AG08395 (cell line): ENCODE results near the gene C3orf20.

Source experiments
- DNase-seq: peaks from one replicate; pipeline ENCODE4 v3.0.0; 2012; ENCODE audit warnings: mixed read lengths, low spot score

The C3orf20 gene

DNA sequence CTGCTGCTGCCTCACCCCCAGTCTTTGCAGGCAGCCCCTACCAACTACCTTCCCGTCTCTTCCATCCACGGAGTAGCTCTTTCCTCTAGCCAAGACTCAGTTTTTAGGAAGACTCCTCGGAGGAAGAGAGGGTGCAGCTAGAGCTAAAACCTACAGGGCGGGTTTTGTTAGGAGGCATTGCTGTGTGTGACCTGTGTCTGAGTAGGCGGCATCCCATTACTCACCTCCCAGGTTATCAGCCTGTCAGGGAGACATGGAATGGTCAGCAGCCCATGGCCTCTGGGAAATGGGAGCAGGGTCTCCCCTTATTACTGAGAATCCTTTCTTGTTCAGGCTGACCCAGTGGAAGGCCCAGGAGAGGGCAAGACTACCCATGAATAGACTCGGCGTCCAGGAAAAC, 100.1 kb downstream of the C3orf20 start:
- DNase-seq: no peak

DNA sequence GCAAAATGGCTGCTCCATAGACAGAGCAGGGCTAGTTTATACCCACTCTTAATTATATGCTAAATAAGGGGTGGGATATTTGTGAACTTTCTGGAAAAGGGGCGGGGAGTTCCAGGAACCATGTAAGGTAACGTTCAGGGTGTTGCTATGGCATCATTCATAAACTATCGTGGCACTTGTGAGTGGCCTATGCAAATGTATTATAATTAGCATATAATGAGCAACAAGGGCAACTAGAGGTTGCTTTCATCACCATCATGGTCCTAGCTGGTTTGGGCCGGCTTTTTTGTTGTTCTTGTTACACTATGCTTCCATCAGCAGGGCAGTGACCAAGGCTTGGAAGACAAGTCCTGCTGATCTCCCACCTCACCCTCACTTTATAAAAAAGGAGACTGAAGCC, 100.6 kb downstream of the C3orf20 start:
- DNase-seq: no peak

DNA sequence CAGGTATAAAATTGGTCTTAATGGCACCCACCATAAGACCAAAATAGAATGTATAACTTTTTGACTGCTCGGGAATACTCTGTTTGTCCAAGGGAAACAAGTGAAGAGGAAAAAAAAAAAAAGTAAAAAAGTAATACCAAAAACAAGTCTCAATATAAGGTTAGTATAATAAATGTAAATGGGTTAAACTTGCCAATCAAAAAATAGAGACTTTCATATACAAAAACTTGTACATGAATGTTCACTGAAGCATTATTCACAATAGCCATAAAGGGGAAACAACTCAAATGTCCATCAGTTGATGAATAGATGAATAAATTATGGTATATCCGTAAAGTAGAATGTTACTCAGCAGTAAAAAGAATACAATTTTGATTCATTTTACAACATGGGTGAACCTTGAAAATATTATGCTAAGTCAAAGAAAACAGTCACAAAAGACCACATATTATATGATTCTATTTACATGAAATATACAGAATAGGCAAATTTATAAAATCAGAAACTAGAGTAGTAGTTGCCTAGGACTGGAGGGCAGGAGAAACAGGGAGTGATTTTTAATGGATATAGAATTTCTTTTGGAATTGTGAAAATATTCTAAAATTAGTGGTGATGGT, 104.2 kb downstream of the C3orf20 start:
- DNase-seq: no peak

DNA sequence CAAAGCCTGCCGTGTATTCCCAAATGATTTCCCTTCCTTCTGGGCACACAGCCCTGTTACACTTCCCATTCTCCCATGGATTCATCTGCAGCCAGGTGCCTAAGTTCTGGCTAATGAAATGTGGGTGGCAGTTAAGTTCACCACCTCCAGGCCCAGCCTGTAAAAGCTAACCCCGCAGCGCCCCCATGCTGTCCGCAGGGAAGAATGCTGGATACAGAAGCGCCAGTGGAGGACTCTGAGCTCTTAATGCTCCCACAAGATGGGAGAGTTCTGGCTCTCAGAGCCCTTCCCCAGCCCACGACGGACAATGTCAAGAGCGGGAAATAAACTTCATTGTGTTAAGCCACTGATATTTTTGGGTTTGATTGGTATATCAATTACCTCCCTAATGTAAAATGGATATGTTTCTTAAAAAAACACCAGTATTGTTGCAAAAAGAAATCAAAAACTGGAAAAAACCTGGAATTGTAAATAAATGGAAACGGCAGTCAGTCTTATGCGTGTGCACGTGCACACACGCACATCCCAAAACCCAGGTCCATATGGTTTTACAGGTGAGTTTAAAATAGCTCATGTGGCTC, 106.1 kb downstream of the C3orf20 start:
- DNase-seq: peak; percentile 70

DNA sequence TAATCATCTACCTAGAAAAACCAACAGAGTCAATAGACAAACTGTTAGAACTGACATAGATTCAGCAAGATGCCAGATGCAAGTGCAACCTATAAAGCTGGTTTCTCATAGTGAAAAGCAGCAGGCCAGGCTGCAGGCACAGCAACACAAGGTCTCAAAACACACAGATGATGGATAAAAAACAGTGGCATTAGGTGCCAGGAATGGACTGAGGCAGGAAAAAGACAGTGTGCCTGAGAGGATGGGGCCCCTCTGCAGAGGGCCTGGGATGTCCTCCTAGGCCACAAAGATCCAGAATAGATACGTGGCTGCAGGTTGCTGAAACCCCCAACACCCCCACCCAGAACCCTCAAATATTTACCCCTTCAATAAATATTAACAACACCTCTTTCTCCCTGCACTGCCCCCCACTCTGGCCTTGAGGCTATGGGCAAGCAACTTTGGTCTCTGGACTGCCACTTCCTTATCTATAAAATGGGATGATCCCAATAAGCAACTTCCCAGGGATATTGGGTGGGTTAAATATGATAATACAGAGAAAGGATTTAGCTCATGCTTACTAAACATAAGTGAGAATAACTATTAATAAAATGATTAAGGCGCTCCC, 108.6 kb downstream of the C3orf20 start:
- no peak for DNase-seq

DNA sequence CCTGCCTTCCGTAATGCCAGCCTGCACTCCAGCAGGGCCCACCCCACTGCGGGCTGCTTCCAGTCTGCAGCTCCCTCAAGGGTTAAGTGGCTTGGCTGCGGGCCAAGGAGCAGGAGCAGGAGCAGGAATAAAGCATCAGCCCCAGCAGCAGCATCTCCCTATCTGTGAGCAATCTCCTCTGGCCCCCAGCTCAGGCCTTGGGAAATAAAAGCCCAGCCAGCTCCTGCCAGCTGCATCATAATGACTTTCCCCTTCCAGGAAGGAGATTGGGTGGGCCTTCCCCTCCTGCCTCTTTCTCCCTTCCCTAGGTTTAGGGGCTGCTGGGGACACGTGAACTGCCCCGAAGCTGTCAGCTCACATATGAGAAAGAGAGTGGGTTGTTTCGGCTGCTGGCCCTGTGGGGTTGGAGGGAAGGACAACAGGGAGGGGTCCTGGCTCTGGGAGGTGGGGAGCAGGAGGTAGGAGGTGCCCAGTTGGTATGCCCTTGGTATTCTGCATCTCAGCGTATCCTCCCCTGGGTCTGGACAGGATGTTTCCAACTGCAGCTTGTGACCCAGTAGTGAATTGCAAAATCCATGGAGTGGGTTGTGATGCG, 109.2 kb downstream of the C3orf20 start:
- no peak for DNase-seq

DNA sequence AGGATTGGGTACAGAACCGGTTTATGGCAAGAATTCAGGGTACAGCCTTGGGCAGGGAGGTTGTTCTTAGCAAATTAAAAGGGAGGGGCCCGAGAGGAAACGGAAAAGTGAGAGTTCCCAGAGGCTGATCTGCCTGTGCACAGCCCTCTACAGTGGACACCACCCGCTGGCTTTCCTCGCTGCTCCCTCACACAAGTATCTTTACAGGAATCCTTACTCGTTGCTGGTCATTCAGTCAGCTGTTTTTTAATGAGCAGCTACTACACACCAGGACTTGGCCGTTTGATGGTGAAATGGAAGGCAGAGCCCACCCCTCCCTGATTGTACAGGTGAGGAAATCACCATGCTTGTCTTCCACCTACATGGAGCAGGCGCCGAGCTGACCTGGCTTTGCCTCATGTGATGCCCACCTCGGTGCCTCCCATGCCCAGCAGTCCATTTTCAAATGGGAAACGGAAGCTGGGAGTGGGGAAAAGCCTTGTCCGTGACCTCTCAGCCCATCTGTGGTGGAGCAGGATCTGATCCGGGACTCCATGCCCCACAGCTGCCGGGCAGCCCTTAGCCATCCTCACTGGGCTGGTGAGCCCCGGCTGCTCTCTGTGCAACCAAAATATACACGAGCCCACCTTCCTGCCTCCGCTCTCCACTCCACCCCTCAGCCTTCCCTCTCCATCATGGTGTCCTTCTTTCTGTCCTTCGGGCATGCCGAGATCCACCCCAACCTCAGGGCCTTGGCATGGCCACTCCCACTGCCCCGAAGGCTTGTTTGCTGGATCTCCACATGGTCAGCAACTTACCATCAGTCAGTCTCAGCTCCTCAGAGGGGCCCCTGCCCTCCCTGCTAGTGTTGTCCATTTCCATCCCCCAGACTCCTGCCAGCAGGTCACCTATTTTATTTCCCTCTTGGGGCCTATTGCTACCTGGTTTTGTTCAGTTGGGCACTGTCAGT, 110.5 kb downstream of the C3orf20 start:
- DNase-seq: no peak

DNA sequence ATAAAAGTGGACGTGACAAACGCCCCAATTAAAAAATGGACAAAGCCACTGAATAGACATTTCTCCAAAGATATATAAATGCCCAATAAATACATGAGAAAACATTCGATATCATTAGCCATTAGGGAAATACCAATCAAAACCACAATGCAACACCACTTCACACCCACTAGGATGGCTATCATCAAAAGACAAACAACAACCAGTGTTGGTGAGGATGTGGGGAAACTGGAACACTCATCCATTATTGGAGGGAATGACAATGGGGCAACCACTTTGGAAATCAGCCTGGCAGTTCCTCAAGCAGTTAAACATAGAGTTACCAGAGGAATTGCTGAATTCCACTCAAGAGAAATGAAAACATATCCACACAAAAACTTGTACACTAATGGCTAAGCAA, 111.4 kb downstream of the C3orf20 start:
- no peak for DNase-seq

DNA sequence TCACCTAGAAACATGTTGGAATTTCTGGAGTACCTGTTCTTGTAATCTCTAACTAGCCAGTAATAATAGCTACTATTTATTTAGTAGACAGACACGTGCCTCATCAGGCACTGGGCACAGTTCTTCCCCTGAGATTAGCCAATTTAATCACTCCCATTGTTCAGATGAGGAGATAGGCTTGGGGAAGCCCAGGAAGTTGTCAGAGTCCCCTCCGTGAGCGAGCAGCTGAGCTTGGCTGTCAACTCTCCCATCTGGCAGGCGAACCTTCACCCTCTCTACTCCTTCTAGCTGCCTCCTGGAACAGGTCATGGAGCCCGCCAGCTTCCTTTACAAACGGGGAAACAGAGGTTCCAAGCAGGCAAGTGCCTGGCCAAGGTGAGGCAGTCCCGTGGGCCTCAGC, 112.7 kb downstream of the C3orf20 start:
- no peak for DNase-seq

DNA sequence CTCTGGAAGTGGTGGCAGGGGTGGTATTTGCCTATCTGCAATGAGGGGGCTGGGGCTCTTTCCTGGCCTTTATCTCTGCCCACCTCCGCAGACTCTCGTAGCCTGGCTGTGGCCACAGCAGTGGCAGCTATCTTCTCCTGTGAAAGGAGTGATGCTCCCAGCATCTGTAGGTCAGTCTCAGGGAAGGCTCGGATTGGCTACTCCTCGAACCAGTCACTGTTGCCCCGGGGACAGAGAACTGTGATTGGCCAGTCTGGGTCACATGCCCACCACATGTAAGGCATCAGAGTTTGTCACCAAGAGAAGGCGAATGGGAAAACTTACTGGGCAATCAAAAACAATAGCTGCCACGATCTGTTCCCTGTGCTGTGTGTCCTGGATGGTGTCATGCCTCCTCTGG, 113.7 kb downstream of the C3orf20 start:
- DNase-seq: no peak

DNA sequence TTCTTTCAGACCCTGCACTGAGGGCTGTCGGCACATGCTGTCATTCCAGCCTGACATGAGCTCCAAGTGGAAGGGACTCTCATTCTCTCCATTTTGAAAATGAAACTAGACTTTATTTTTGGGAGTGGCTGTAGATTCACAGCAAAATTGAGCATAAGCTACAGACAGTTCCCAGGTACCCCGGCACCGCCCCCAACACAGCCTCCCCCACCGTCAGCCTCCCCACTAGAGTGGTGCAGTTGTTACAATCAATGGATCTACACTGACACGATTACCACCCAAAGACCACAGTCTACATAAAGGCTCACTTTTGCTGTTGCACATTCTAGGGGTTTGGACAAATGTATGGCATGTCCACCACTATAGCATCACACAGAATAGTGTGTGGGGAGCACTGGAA, 114.3 kb downstream of the C3orf20 start:
- no peak for DNase-seq

DNA sequence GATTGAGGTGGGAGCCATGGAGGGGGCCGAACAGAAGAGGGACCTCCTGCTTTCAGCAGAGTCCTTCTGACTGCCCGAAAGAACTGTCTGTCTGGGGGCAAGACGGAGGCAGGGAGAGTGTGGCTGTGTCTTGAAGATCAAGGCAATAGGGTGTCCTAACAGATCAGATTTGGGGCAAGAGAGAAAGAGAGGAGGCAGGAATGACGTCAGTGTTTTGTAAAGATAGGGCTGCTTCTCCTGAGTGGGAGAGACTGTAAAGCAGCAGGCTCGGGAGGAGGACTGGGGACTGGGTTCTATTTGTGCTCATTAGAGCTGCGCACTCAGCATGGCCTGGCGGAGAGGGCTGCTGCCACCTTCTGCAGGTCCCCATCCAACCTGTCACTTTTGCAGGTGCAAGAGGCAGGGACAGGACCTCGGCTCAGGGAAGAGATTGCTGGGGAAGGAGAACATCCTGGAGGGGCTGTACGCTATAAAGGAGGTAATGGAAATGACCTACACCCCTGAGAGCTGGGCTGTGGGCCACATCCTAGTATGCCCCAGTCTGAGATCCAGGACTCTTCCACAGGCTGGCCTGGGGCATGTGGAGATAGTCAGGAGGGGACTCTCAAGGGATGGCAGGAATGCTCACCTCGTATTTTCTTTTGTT, 114.8 kb downstream of the C3orf20 start:
- no peak for DNase-seq

DNA sequence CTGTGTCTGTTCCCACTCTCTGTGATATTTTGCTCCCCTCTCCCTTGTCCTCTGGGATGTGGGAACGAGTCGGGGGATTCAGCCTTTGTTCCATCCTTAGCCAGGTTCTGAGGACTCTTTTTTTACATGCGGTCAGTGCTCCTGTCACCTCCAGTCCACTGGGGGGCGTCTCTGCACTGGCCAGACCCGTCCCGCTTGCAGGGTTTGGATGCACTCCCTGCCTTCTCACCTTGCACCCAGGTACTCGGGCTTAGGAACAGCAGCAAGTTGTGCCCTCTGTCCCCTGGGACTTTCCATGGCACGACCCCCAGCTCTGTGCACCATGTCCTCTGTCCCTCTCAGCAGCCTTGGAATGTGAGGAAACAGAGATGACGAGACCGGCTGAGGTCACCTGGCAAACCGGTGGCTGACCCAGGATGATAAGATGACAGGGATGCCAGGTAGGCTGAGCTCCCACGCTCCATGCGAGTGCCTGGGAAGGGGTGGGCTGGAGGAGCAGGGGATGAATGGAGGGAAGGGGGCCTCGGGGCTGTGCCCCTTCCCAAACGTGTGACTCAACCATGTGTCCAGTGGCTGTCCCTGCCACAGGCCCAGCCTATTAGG, 116.5 kb downstream of the C3orf20 start:
- peak; percentile 63 for DNase-seq

DNA sequence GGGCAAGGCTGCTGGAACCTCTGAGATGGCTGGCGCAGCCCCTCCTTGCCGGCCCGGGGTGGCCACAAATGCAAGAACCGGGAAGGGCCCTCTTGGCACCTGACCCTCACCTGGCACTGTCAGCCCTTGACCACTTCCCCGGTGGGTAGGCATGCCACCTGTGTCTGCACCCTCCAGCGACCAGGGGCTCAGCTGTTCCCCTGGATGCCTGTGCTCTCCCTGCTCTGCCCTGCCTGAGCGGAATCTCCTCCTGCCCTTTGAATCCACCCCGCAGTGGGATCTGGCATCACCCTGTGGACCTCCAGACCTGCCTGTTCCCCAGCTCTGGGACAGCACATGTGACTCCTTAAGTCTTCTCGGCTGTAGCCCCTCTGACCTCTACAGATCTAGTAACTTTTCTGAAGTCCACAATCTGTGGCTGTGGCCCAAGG, 117.8 kb downstream of the C3orf20 start:
- DNase-seq: no peak

DNA sequence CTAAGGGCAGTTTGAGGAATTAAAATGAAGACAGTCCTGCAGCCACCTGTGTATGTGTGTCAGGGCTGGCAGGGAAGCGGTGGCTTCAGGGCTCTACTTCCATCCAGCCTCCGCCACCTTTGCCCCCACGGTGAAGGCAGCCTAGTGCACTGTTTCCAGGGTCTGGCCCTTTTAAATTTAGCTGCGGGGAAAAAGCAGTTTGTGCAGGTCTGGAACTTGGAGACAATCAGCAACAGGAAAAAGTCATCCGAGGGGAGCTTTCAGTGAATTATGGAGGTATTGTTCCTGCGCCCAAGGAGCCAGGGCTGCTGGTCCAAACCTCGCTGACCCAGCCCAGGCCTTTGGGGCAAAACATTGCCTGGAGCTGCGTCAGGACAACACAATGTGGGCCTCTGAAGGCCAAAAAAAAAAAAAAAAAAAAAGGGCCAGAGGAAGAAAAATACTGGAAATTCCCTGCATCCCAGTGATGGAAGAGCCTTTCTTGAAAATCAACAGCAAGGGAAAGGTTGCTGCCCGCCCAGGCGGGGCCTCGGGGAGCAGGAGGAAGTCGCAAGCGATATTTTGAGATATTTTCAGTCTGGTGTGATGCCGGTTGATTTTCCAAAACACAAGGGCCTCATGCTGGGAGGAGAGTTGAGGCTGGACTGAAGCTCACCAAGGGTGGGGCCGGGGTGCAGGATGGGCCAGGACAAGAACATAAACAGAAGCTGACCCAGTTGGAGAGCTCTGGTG, 118.4 kb downstream of the C3orf20 start:
- DNase-seq: no peak

DNA sequence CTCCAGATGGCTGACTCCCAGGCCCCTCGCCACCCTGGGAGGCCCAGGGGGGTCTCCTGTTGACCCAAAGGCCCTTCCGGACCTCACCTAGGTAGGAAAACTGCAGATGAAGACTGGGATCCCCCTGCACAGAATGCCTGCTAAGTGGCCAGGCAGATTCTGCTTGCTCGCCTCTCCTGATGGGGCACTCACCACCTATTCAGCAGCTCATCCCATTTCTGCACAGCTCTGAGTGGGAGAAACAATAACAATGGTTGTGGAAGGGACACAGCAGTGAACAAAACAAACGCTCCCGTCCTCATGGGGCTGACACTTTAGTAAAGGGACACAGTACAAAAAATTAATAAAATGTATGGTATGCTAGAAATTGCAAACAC, 118.9 kb downstream of the C3orf20 start:
- DNase-seq: no peak

DNA sequence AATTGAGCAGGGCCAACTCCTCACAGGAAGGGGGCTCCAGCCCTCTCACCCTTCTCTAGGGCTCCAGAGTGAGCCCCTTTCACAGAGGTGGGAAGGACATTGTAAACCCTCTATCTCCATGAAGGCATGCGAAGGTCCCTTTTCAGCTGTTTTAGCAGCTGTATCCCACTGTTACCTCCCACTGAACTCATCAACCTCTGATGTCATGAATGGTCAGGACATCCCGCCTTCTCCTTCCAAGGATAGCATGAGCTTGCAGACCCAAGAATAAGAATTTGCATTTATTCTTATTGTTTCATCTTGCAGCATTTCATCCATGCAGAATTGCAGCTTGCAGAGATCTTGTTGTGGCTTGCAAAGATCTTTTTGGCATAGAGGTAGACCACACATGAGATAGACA, 119.5 kb downstream of the C3orf20 start:
- no peak for DNase-seq

DNA sequence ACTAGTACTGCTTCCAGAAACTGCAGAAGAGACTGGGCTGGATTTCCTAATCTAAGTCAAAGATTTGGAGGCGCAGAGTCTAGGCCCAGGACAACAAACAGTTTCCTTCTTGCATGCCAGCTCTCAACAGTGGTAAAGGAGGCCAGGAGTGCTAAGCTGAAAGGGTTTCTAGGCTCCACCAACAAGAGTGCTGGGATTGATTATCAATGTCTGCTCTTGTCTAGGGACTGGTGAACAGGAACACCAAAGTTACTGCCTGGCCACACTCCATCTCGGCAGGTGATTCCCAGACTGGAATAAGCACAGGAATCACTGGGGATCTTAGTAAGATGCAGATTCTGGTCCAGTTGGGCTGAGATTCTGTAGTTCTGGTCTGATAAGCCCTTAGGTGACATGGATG, 121.1 kb downstream of the C3orf20 start:
- no peak for DNase-seq

DNA sequence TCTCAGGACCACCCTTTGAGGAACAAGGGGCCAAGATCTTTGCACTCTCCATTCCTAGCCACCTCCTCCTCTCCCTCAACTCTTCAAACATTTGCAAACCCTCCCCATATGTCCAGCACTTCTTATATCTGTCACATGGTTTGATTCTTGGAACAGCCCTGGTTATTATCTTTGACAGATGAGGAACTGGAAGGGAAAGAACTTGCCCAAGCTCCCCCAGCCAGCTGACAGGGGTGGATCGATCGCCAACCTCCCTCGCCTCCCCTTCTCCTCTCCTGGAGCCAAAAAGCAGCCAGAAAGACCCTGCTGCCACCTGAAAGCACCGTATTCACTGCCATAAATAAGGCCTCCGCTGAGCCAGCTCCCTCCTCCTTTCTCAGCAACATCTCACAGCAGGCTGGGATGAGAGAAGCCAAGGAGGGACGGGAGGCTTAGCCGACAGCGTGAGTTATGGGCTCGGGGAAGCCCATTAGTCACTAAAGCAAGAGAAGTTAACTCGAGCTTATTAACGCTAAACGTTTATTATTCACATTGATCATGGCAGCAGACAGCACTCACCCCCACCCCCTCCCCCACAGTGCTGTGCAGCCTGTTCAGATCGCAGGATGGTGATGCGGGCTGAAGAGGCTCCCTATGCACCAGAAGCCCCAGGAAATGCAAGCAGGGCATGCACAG, 121.6 kb downstream of the C3orf20 start:
- DNase-seq: no peak

DNA sequence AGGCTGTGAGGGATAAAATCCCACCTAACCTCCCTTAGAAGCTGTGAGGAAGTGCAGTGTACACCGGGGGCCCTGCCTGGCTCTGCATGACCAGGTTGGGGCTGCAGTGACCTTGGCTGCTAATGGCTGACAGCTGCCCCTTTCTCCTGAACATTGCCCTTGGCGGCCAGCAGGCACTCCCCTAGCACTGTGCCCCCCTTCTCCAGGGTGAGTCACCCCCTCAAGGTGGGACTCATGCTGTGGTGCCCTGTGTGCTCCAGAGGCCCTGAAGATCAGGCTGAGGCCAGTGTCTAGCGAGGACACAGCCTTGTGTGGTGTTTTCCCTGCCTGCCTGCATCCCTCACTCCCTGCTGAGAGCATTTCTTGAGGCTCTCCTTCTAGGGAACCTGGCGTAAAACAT, 122.8 kb downstream of the C3orf20 start:
- DNase-seq: no peak
